Trophoblast cell (in vitro differentiated cells and primary cell): ENCODE measurements around the gene UBE2L5.
"Not testable (repeated sequence)": the region's sequence is repeated elsewhere in the genome, so short reads cannot be mapped to it uniquely, and the experiment has no call there.

Source experiments
- DNase-seq, 2 donors: peaks; one replicate each; pipeline ENCODE4 v3.0.0-alpha.2; 2016
- H2AFZ ChIP-seq: 2 replicates; pipeline ENCODE4 v1.6.1; 2013; ENCODE audit warnings: low read length, moderate library complexity, mild to moderate bottlenecking; ENCODE audit not compliant: insufficient read depth, poor library complexity
- H2AK5ac ChIP-seq: 2 replicates; pipeline ENCODE4 v1.6.1; 2013; ENCODE audit warnings: mild to moderate bottlenecking, low read length
- H2BK120ac ChIP-seq: 2 replicates; pipeline ENCODE4 v1.6.1; 2013; ENCODE audit warnings: low read length, mild to moderate bottlenecking, moderate library complexity; ENCODE audit not compliant: insufficient read depth, poor library complexity
- H2BK12ac ChIP-seq: 2 replicates; pipeline ENCODE4 v1.6.1; 2013; ENCODE audit warnings: mild to moderate bottlenecking, low read length, moderate library complexity
- H2BK5ac ChIP-seq: 2 replicates; pipeline ENCODE4 v1.6.1; 2013; ENCODE audit warnings: low read length, low read depth, moderate library complexity, mild to moderate bottlenecking; ENCODE audit not compliant: poor library complexity
- H3K14ac ChIP-seq: 2 replicates; pipeline ENCODE4 v1.6.1; 2013; ENCODE audit warnings: mild to moderate bottlenecking, low read length
- H3K18ac ChIP-seq: 2 replicates; pipeline ENCODE4 v1.6.1; 2013; ENCODE audit warnings: mild to moderate bottlenecking, low read length
- H3K23ac ChIP-seq: 2 replicates; pipeline ENCODE4 v1.6.1; 2013; ENCODE audit warnings: low read length
- H3K27ac ChIP-seq: 2 replicates; pipeline ENCODE4 v1.5.1; 2013; ENCODE audit warnings: low read depth, mild to moderate bottlenecking, inconsistent platforms, low read length, moderate library complexity
- H3K27me3 ChIP-seq: 2 replicates; pipeline ENCODE4 v1.6.1; 2013; ENCODE audit warnings: inconsistent platforms, mild to moderate bottlenecking, low read length, moderate library complexity; ENCODE audit not compliant: insufficient read depth
- H3K36me3 ChIP-seq, 2 experiments: 1 replicate in 1 of 2; 2 replicates in 1 of 2; pipeline ENCODE4 v1.6.1; 2013; ENCODE audit warnings: low read length in 2 of 2, mild to moderate bottlenecking in 2 of 2, moderate library complexity in 1 of 2; ENCODE audit not compliant: insufficient read depth in 2 of 2, control insufficient read depth in 1 of 2
- H3K4ac ChIP-seq: 2 replicates; pipeline ENCODE4 v1.6.1; 2013; ENCODE audit warnings: low read depth, mild to moderate bottlenecking, low read length, moderate library complexity
- H3K4me1 ChIP-seq, 2 experiments: 1 replicate in 1 of 2; 2 replicates in 1 of 2; pipeline ENCODE4 v1.6.1; 2013; ENCODE audit warnings: low read length in 2 of 2, mild to moderate bottlenecking in 2 of 2, moderate library complexity in 1 of 2; ENCODE audit not compliant: insufficient read depth in 2 of 2, control insufficient read depth in 1 of 2
- H3K4me2 ChIP-seq: 2 replicates; pipeline ENCODE4 v1.6.1; 2013; ENCODE audit warnings: inconsistent platforms, mild to moderate bottlenecking, low read length, moderate library complexity
- H3K4me3 ChIP-seq: 2 replicates; pipeline ENCODE4 v1.5.1; 2013; ENCODE audit warnings: mild to moderate bottlenecking, low read depth, low read length, inconsistent platforms
- H3K79me1 ChIP-seq: one replicate; pipeline ENCODE4 v1.6.1; 2013; ENCODE audit warnings: low read length
- H3K79me2 ChIP-seq: 2 replicates; pipeline ENCODE4 v1.6.1; 2013; ENCODE audit warnings: low read length, mild to moderate bottlenecking; ENCODE audit not compliant: control insufficient read depth, insufficient read depth, poor library complexity
- H3K9ac ChIP-seq: 2 replicates; pipeline ENCODE4 v1.6.1; 2013; ENCODE audit warnings: mild to moderate bottlenecking, low read length
- H3K9me3 ChIP-seq: 2 replicates; pipeline ENCODE4 v1.6.1; 2013; ENCODE audit warnings: low read depth, mild to moderate bottlenecking, control low read depth, inconsistent platforms, low read length; ENCODE audit not compliant: insufficient read depth
- H4K12ac ChIP-seq: 2 replicates; pipeline ENCODE4 v1.6.1; 2013; ENCODE audit warnings: low read depth, mild to moderate bottlenecking, low read length, moderate library complexity
- H4K8ac ChIP-seq: 2 replicates; pipeline ENCODE4 v1.6.1; 2013; ENCODE audit warnings: low read depth, mild to moderate bottlenecking, low read length, moderate library complexity
- H4K91ac ChIP-seq: one replicate; pipeline ENCODE4 v1.6.1; 2013; ENCODE audit warnings: low read depth, mild to moderate bottlenecking, low read length, moderate library complexity
- WGBS: extraction: QIAGEN DNeasy Blood & Tissue Kit; methylation state at CpG from one replicate; pipeline ENCODE4 v1.1.7; 2013; ENCODE audit warnings: missing lambda C conversion rate; ENCODE audit not compliant: insufficient read length, insufficient coverage; ENCODE audit errors: extremely low coverage; 5-methylcytosine and 5-hydroxymethylcytosine counted together

The UBE2L5 gene

GRCh38 chr13:30457306-30457891, 35.1 kb downstream of the UBE2L5 start:
- Histone ChIP-seq H3K4me3 (no peak overlapping the region), H2BK12ac (no peak overlapping the region), H3K36me3 (peaks cover 1 to 2% of the 10 kb centered on the region in 2 experiments), H4K8ac (no peak overlapping the region), H3K27ac (no peak overlapping the region), H4K91ac (no peak overlapping the region), H3K9ac (no peak overlapping the region), H2BK5ac (no peak overlapping the region), H2AFZ (no peak overlapping the region), H3K4ac (no peak overlapping the region), H4K12ac (no peak overlapping the region), H3K79me2 (no peaks in the 10 kb centered on the region), H2AK5ac (no peak overlapping the region), H2BK120ac (no peak overlapping the region), H3K4me1 (no peaks in the 10 kb centered on the region), H3K79me1 (no peaks in the 10 kb centered on the region), H3K18ac (no peak overlapping the region), H3K4me2 (no peak overlapping the region), H3K9me3 (no peaks in the 10 kb centered on the region), H3K23ac (no peak overlapping the region), H3K27me3 (no peaks in the 10 kb centered on the region), H3K14ac (no peak overlapping the region)
- no CpG with 5 or more reads among the region's 3 CpGs for WGBS
- DNase-seq = no peak

- Histone ChIP-seq H3K79me1 (peaks cover 13% of the 10 kb centered on the region), H3K79me2 (peaks cover 12% of the 10 kb centered on the region)
- H2BK12ac ChIP-seq, H2BK5ac ChIP-seq, H3K27me3 ChIP-seq, H2AK5ac ChIP-seq, H4K8ac ChIP-seq, H3K14ac ChIP-seq, H3K4me3 ChIP-seq, H3K18ac ChIP-seq, H4K91ac ChIP-seq, H3K4me1 ChIP-seq, H3K36me3 ChIP-seq, H3K27ac ChIP-seq, H2BK120ac ChIP-seq, H3K9me3 ChIP-seq, H4K12ac ChIP-seq, H3K4ac ChIP-seq, H3K9ac ChIP-seq, H2AFZ ChIP-seq, H3K4me2 ChIP-seq, H3K23ac ChIP-seq: not testable (repeated sequence)
- DNase-seq = peak in 1 of 2 donors; percentile 38
- no CpG with 5 or more reads among the region's 3 CpGs for WGBS
Measured at GRCh38 chr13:30461279-30462066, 39.2 kb downstream of the UBE2L5 start.

GRCh38 chr13:30463787-30464495, 41.6 kb downstream of the UBE2L5 start:
- Histone ChIP-seq H3K79me1 (peaks cover 13% of the 10 kb centered on the region), H2BK120ac (peak overlapping the region; percentile 75), H2AK5ac (peak overlapping the region; percentile 86), H2BK12ac (no peak overlapping the region), H3K27me3 (no peaks in the 10 kb centered on the region), H3K4me2 (peak overlapping the region; percentile 64), H3K9me3 (no peaks in the 10 kb centered on the region), H3K23ac (no peak overlapping the region), H3K36me3 (peaks cover 0 to 5% of the 10 kb centered on the region in 2 experiments), H3K79me2 (peaks cover 12% of the 10 kb centered on the region), H4K12ac (peak overlapping the region; percentile 92), H3K14ac (peak overlapping the region; percentile 86), H2BK5ac (peak overlapping the region; percentile 91), H3K4me1 (peaks cover 0 to 3% of the 10 kb centered on the region in 2 experiments), H4K8ac (peak overlapping the region; percentile 91), H4K91ac (peak overlapping the region; percentile 94), H2AFZ (peak overlapping the region; percentile 60), H3K18ac (peak overlapping the region; percentile 96), H3K4ac (peak overlapping the region; percentile 90), H3K9ac (peak overlapping the region; percentile 57), H3K27ac (peak overlapping the region; percentile 99), H3K4me3 (peak overlapping the region; percentile 96)
- peak; percentile 19 to 53 for DNase-seq
- no CpG with 5 or more reads among the region's 32 CpGs for WGBS

GRCh38 chr13:30464496-30465342, 42.4 kb downstream of the UBE2L5 start:
- Histone ChIP-seq H3K79me2 (peaks cover 12% of the 10 kb centered on the region), H3K27ac (peak overlapping the region; percentile 99), H3K79me1 (peaks cover 13% of the 10 kb centered on the region), H3K9ac (peak overlapping the region; percentile 79), H3K27me3 (no peaks in the 10 kb centered on the region), H2BK5ac (peak overlapping the region; percentile 91), H3K4me2 (peak overlapping the region; percentile 64), H2BK12ac (no peak overlapping the region), H3K9me3 (no peaks in the 10 kb centered on the region), H3K4me1 (peaks cover 0 to 3% of the 10 kb centered on the region in 2 experiments), H3K23ac (no peak overlapping the region), H4K8ac (peak overlapping the region; percentile 91), H3K36me3 (peaks cover 0 to 5% of the 10 kb centered on the region in 2 experiments), H3K14ac (peak overlapping the region; percentile 86), H3K4ac (peak overlapping the region; percentile 90), H3K18ac (peak overlapping the region; percentile 96), H2AK5ac (peak overlapping the region; percentile 86), H3K4me3 (peak overlapping the region; percentile 96), H4K91ac (peak overlapping the region; percentile 94), H2AFZ (peak overlapping the region; percentile 60), H2BK120ac (peak overlapping the region; percentile 75), H4K12ac (peak overlapping the region; percentile 92)
- no CpG with 5 or more reads among the region's 136 CpGs for WGBS
- DNase-seq = peak; percentile 54 to 77
